NCI-H1105 treated with DMSO at 0.1 percent for 48 hours (cell line): Measurements from ENCODE around the gene TBC1D22A.

Experiments used
- DNase-seq: peaks from one replicate; lab custom pipeline; 2025; lab: John Stamatoyannopoulos, UW

The TBC1D22A gene

DNA sequence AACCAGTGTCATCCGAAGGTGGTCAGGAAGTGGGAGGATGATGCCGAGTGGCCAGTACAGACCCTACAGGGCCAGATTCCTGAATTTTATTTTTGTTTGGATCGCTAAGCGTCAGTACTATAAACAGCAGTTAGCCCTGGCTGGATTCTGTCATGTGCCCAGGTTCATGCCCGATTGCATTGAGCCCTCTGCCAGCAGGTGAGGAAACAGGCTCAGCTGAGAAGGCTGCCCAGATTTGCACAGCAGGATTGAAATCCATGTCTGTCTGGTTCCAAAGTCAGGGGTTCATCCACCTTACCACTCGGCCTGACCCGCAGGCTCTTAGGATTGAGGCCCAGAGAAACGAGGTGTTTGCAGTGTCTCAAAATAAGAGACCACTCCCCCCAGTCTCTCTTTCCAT is 9.1 kb upstream of the TBC1D22A start:
- DNase-seq: no peak

DNA sequence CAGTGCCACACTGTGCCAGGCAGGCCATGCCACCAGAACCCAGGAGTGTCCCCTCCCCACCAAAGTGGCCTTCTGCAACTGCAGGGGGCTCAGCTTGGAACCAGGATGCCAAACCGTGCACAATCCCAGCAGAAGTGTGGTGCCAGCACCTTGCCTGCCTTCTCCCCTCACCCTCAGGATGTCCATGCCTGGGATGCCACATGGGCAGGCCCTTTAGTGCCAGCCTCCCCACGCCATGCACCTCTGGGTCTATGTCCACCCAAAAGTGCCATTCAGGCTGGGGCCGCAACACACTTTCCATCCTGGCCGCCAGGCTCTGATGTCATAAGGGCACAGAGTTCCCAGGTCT is 8.7 kb upstream of the TBC1D22A start:
- DNase-seq: no peak

DNA sequence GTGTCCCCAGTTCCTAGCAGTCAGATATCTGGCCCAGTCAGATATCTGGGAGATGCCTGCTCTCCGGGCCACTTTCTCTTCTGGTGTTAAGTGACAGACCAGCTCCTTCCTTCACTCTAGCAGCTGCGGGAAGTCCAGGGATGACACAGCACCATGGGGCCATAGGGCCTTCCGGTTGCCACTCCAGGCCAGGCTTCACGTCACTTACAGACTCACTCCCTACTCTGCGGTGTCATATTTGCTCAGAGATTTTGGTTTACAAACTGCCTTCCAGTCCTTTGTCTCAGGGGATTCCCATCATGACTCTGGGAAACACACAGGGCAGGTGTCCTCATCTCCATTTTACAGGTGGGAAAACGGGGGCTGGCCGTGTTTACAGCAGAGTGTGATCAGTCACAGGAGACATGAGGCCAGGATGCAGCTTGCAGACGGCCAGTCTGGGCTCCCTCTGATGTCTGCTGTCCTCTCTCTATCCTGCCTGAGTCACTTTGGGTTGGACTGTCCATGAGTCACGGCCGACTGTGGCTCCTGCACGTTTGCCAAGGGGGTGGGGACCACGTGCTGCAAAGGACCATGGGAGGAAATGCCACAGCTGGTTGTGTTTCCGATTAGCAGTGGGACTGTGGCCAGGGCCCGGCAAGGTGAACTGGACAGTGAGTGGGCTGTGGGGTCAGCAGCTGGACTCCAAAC is 8.2 kb upstream of the TBC1D22A start:
- DNase-seq: no peak

DNA sequence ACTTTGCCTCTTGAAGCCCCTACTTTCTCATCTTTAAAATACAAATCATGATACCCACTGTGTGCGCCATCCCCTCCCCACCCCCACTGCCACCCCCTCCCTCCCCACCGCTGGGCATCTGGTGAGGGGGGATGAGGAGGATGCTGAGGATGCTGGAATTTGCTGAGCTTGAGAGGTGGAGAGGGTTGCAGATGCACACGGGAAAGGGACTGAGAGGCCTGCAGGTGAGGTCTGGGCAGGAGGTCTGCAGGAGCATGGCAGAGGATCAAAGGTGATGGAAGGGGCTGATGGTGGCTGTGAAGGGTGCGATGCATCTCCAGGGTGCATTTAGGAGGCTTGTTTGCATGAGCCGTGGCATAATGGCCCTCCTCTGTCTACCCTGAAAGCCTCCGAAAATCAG is 7.6 kb upstream of the TBC1D22A start:
- no peak for DNase-seq

DNA sequence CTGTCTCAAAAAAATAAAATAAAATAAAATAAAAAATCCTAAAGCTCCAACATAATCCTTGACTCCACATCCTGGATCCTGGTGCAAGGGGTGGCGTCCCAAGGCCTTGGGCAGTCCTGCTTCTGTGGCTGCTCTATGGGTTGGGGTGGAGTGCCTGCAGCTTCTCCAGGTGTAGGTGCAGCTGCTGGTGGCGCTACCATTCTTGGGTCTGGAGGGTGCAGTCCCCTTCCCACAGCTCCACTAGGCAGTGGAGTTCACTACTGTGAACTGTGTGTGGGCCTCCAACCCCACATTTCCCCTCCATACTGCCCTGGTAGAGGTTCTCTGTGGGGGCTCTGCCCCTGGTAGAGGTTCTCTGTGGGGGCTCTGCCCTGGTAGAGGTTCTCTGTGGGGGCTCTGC is 6.9 kb upstream of the TBC1D22A start:
- DNase-seq: no peak

DNA sequence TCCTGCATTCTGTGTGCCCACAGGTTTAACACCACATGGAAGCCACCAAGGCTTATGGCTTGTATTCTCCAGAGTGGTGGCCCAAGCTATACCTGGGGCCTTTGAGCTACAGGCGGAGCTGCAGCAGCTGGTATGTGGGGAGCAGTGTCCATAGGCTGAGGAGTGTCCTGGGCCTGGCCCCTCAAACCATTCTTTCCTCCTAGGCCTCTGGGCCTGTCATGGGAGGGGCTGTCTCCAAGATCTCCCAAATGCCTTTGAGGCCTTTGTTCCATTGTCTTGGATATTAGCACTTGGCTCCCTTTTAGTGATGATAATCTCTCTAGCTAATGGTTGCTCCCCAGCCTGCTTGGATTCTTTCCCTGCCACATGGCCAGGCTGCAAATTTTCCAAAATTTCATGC is 6.4 kb upstream of the TBC1D22A start:
- DNase-seq: no peak

DNA sequence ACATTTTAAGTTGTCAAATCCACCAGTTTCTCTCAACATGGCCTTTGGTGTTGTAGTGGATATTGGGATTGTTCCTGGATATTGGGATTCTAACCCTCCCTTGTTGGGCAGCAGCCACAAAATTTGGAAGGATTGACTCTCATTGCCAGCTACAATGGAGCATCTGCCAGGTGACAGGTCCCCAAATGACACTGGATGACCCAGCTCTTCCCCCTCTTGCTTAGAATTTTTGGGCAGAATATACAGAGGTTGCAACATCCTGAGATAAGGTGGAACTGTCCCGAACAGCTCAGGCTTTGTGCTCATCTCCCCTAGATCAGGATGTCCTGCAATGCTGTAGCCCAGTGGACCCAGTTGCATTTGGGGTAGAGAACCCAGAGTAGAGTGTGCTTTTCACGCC is 5.3 kb upstream of the TBC1D22A start:
- DNase-seq: no peak

DNA sequence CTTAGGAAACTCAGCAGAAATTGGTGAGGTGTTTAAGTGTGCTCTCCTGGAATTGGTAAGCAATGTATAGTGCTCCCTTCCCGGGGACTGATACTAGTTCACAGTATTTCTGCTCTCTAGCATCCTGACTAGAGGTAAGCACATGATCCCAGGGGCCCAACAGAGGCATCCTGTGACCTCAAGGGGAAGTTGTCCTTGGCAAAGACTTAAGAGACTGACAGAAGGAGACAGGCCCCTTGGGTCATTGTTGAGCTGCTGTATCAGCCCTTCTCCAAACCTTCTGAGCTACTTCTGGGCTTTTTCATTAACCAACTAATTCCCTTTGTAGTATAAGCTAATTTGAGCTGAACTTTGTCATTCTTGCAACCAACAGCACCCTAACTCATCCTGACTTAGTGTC is 4.3 kb upstream of the TBC1D22A start:
- DNase-seq: no peak

DNA sequence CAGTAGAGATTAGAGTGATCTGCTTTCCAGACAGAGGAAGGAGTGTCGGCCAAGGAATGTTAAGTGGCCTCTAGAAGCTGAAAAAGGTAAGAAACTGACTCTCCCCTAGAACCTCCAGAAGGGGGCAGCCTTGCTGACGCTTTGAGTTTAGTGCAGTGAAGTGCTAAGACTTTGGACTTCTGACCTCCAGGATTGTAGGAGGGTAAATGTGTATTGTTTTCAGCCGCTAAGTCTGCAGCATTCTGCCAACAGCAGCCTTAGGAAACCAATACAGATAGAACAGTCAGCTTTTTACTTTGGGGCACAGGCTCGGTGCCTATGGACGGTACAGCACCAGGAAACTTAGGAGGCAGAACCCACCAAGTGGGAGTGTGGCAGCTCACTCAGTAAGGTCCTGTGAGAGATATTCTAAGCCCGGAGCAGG is 3.6 kb upstream of the TBC1D22A start:
- DNase-seq: no peak

DNA sequence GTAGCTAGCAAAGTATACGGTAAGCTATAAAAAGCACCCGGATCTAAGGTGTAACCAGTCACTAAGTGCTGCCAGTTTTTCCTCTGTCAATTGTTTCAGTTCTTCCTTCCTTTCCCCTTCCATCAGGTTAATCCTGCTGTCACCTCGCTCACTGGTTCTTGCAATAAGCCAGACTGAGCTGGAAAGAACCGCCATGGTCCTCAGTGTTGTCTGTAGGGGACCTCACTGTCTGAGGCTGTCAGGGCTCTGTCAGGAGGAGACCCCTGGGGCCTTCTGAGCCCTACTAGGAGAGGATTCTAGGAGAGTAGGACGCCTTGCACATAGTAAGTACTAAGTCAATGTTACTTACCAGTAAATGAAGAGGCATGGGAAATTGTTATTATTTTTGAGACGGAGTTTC is 1.4 kb upstream of the TBC1D22A start:
- DNase-seq: no peak

DNA sequence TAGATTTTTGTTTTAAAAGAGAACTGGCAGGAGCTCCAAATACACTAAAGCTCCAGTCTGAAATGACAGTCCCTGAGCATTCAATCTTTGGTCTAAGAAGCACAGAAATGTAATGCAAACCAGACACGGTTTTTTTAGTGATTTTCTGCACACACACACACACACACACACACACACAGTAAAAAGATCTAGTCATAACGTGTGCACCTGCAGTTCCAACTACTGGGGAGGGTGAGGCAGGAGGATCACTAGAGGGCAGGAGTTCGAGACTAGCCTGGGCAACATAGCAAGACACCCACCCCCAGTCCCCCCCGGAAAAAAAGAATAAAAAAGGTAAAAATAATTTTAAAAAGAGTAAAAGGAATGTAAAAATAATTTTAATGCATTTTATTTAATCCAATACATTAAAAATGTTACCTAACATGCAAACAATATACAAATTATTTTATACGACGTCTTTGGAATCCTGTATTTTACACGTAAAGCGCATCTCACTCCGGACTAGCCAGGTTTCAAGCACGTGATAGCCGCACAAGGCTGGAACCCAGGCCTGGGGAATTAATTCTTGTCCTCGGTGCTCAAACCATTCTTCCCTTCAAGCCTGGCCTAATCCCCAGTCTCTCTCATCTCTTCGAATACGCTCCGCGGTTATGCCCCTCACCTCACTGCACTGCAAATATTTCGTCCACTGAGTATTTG is 762 bp upstream of the TBC1D22A start:
- peak; percentile 28 for DNase-seq

DNA sequence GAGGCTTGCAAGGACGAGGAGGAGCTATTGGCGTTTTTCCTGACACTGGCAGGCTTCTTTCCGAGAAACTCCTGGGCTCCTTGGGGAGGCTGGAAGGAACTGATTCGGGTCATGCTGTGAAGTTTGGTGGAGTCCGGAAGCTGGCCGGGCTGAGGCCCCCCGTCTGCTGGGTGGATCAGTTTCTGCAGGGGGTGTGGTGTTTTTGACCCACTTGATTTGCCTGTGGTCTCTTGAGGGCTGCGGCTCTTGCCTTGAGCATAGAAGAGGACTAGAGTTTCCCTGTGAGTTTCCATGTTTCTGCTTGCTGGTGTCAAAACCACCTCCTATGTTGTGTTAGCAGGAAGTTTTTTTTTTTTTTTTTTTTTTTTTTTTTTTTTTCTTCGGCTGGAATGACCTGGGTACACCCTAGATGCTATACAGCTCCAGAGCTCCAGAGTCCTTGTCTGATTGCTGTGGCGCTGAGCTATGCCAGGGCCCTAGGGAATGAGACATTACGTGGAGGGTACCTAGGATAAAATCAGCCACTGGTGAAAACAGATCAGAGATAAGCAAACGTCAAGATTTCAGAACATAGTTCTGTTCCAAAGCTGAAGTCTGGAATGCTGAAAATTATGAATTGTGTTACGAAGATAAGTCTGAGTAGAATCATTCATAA is 728 bp downstream of the TBC1D22A start:
- DNase-seq: no peak

DNA sequence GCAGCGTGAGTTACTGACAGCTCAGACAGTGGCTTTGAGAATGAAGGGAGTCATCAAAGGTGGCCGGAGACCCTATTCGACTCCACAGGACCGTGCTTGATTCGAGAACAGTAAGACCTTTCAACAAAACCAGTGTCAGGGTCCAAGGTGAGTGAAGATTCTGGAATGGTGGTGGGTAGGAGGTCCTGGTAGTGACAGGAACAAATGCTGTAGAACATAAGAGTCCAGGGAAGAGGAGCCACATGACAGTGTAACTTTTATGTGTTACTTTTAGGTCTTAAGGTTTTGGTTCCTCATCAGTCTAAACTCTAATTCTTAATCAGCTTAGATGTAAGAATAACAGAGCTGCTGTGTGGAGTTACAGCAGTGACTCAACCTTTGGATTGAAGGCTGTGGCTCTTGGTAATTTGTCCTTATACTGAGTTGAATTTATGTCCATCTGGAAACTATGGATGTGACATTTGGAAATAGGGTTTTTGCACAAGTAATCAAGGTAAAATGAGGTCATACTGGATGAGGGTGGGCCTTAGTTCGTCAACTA is 1.8 kb downstream of the TBC1D22A start:
- DNase-seq: no peak

DNA sequence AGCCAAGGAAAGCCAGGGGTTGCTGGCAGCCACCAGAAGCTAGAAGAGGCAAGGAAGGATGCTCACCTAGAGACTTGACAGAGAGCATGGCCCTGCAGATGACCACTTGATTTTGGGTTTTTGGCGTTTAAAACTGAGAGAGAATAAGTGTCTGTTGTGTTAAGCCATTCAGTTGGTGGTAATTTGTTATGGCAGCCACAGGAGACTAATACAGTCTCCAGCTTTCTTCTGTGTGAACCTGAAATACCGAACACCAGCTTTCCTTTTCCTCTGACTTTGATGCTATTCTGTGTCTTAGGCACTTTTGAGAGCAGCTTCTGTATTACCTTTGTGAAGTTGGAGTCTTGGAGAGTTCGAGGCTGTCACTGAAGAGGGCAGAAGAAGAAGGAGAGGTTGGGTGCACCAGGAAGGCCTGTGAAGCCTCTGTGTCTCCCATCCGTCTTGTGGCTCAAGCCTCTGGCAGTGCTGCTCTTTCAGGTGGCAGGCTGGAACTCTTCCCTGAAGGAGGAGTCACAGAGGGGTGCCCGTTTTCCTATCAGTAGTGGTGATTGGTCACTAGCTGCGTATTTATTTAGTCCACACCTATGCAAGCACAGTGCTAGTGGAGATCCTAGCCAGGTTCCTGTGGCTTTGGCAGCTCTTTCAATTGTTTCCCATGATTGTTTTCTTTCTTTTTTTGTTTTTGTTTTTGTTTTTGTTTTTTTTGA is 2.5 kb downstream of the TBC1D22A start:
- DNase-seq: no peak

DNA sequence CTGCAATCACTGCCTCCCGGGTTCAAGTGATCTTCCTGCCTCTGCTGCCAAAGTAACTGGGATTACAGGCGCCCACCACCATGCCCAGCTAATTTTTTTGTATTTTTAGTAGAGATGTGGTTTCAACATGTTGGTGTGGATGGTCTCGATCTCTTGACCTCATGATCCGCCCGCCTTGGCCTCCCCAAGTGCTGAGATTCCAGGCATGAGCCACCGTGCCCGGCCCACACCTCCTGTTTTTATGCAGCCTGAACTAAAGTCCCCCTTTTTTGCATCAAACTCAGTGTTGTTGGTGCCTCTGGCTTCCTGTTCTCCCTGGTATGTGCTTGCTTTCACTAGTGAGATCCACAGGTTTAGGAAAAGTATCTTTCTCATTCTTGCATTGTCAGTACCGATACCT is 4.2 kb downstream of the TBC1D22A start:
- no peak for DNase-seq

DNA sequence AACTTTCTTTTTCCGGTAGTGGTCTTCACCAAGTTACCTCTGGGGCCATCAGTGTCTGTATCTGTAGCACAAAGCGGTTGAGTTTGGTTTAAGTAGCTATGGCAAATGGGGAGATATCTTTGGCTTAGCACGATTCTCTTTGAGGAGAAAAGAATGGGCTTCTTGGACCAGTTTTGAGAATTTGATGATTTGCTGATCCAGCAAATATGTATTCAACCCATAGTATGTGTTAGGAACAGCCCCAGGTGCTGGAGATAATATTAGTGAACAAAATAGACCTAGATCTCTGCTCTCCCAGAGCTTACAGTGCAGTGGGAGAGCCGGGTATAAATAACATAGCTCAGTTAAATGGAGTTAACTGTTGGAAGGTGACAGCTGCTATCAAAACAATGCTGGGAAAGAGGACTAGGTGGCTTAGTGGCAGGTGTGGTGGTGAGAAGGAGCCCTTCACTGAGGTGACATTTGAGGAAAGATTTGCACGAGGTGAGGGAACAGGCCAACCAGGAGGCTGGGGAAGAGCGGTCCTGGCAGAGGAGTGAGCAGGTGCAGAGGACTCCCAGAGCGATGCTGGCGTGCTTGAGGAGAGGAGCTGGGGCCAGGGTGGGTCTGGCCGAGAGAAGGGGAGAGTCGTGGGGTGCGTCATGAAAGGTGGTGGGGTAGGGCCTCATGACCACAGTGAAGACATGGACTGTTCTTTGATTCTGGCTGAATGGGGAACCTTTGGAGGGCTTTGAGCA is 5.0 kb downstream of the TBC1D22A start:
- DNase-seq: no peak

DNA sequence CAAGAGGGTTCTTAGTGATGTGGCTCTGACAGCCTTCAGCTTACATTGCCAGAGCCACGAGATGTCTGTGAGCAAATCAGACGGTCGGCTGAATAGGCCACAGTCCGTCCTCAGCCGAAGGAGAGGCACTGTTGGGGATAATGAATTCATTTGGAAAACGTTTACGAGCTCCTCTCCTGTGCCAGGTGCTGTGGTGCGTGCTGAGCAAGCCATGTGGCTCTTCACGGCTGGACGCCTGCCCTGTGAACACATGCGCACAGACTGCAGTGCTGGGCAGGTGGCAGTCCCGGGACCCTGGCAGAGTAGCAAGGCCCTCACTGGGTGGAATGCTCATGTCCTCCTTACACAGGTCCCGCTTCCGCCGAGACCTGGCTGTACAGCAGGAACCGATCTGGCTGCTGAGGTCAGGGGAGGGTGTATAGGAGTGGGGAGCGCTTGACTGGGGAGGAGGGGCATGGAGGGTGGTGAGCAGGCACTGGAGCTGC is 6.8 kb downstream of the TBC1D22A start:
- peak; percentile 48 for DNase-seq

DNA sequence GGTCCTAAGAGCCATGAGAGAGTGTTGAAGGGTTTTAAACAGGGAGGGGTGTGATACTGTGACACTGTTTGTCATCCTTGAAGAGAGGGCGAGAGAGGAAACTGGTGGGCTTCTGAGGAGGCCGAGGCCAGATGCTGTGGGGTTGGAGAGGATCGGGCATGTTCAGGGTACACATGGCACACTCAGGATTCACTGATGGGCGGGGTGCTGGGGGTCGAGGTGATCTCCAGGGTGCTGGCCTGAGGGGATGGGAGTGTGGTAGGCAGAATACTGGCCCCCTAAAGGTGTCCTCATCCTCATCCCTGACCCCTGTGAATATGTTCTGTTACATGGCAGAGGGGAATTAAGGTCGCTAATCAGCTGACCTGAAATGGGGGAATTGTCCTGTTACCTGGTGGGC is 7.3 kb downstream of the TBC1D22A start:
- no peak for DNase-seq

DNA sequence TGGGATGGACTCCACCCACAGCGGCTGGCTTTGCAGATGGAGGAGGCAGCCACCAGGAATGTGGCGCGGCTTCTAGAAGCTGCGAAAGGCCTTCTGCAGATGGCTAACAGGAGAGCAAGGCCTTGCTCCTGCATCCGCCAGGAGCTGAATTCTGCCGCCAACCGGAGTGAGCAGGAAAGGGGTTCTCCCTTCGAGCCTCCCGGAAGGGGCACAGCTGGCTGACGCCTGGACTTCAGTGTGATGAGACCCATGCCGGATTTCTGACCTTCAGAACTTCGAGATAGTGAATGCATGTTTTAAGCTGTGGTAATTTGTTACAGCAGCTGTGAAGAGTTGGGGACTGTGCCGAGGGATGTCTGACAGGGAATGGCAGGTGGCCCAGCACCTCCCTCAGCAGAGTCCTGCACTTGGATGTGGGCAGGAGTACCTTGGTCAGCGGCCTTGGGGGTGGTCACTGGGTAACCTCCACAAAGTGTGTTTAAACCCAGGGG is 7.7 kb downstream of the TBC1D22A start:
- no peak for DNase-seq

DNA sequence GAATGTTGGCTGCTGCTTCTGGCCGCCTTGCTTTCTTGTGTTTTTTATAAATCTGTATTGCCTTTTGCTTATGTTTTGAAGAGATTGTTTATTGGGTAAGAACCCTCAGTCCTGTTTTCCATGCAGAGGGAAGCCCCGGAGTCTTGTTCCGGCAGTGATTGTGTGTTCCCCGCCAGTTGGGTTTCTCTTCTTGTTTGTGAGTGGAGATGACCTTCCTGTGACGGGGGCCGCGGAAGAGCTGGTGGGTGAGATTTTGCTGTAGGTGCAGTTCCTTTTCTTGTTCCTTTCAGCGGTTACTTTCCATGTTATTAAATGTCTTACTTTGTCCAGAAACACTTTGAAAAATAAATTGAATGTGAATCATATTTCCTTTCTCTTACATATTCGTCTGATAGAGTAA is 8.3 kb downstream of the TBC1D22A start:
- no peak for DNase-seq

DNA sequence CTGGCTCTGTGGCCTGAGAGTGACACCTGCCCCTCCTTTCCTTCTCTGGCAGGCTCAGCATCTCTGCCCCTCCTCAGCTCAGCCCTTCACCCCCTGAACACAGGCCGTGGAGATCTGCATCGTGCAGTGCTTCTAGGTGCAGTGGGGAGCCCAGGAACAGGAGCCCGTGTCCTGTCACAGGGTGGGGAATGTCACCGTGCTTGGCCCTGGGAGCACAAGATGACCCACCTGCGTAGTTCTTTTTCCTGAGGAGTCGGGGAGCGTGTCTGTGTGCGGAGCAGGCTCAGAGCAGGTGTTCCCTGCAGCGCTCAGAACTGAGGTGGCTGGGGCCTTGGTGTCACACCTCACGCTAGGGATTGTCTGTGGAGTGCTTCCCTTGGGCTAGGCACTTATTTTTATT is 10.6 kb downstream of the TBC1D22A start:
- no peak for DNase-seq
